Adrenal gland (tissue), 5 donors: ENCODE results near the gene CXCL12.

Experiments used
- POLR2A ChIP-seq, 2 donors: fragments of 450-650 bp; IDR thresholded peaks; one replicate each; pipeline ENCODE4 v1.6.1; 2017; ENCODE audit warnings: antibody characterized with exemption in 2 of 2, mild to moderate bottlenecking in 2 of 2, moderate library complexity in 1 of 2
- TF ChIP-seq, protein P1 (sequence below), 6 experiments: fragments of 450-650 bp in 4 of 6; fragments of 200-600 bp in 2 of 6; sonication (generic) in 1 of 6; IDR thresholded peaks; 1 replicate in 5 of 6; 2 replicates in 1 of 6; pipeline versions ENCODE4 v1.5.1 to v1.8.0; 2016 to 2021; ENCODE audit warnings: antibody characterized with exemption in 6 of 6, mild to moderate bottlenecking in 2 of 6, moderate library complexity in 1 of 6
- donor health status: DM: no; HTN: no; CAD: no.

DNA sequence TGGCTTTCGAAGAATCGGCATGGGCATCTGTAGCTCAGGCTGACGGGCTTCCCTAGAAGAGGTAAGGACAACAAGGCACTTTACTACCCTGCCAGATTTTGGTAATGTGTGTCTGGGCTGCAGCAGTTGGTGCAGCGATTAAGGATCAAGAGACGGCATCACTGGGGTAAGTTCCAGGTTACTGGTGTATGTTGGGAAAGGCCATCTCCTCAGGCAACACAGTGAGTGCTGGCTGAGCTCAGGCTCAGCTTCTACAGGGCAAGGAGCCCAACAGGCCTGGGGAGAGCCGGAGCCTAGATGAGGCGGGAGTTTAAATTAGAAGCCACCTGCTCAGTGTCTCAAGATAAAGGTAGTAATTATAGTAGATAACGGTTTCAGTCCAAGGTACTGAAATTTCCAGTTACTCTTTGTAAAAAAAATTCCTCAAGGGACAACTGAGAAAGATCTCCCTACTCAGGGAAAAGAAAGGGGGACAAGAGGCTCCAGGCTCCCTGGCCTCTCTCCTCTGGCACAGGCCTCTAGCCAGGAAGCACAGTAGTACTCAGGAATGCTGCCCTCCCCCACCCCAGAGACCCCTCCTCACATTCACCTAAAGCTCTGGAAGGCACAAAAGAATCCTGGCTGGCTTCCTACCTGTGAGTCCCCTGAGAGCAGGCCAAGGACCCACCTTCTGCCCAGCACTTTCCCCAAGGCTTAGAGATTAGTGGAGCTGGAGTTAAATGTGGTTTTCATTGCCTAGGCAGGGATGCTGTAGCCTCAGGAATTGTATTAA lies 3.9 kb downstream of the CXCL12 start:
- TF ChIP-seq, protein P1, sequence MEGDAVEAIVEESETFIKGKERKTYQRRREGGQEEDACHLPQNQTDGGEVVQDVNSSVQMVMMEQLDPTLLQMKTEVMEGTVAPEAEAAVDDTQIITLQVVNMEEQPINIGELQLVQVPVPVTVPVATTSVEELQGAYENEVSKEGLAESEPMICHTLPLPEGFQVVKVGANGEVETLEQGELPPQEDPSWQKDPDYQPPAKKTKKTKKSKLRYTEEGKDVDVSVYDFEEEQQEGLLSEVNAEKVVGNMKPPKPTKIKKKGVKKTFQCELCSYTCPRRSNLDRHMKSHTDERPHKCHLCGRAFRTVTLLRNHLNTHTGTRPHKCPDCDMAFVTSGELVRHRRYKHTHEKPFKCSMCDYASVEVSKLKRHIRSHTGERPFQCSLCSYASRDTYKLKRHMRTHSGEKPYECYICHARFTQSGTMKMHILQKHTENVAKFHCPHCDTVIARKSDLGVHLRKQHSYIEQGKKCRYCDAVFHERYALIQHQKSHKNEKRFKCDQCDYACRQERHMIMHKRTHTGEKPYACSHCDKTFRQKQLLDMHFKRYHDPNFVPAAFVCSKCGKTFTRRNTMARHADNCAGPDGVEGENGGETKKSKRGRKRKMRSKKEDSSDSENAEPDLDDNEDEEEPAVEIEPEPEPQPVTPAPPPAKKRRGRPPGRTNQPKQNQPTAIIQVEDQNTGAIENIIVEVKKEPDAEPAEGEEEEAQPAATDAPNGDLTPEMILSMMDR (IDR thresholded peaks at IDR 0.05), result no peak
- TF ChIP-seq POLR2A (IDR thresholded peaks at IDR 0.05), result no peak
